NCI-H1930 (cell line): Measurements from ENCODE around the gene COA1.
"Not testable (repeated sequence)": the region's sequence is repeated elsewhere in the genome, so short reads cannot be mapped to it uniquely, and the experiment has no call there.

Source experiments
- DNase-seq, 2 experiments: peaks; one replicate each; lab custom pipeline; 2025; lab: John Stamatoyannopoulos, UW

COA1 gene

DNA sequence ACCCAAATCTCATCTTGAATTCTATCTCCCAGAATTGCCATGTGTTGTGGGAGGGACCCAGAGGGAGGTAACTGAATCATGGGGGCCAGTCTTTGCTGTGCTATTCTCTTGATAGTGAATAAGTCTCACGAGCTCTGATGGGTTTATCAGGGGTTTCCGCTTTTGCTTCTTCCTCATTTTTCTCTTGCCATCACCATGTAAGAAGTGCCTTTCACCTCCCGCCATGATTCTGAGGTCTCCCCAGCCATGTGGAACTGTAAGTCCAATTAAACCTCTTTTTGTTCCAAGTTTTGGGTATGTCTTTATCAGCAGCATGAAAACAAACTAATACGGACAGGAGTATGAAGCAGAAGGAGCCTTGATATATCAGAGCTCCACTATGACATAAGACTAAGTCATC lies 41.5 kb downstream of the COA1 start:
- not testable (repeated sequence) for DNase-seq

DNA sequence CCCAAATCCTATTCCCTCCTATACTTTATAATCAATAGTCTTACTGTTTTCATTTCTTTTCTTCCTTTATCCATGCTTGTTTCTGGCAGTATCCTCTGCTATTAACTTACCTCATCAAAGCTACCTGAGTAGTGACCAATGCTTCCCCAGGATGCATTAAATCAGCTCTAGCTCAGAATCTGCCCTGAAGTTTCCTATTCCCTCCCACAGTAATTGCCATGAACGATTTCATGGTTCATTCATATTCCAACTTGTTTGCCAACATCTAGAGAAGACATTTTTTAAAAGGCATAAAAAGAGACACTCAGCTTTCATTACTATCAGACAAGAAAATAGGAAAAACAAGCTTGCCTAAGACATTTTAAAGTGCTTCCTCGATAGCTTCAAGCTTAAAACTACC lies 42.3 kb downstream of the COA1 start:
- DNase-seq = no peak

DNA sequence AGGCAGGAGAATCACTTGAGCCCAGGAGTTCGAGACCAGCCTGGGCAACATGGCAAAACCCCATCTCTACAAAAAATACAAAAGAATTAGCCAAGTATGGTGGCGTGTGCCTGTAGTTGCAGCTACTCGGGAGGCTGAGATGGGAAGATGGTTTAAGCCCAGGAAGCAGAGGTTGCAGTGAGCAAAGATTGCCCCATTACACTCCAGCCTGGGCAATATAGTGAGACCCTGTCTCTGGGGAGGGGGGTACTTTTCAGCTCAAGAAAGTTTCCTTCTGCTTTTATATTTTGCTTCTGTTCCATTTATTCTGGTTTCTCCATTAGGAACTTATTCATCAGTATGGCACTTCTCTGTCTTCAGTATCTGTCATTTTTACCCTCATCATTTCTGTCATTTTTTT lies 48.6 kb downstream of the COA1 start:
- DNase-seq = no peak

DNA sequence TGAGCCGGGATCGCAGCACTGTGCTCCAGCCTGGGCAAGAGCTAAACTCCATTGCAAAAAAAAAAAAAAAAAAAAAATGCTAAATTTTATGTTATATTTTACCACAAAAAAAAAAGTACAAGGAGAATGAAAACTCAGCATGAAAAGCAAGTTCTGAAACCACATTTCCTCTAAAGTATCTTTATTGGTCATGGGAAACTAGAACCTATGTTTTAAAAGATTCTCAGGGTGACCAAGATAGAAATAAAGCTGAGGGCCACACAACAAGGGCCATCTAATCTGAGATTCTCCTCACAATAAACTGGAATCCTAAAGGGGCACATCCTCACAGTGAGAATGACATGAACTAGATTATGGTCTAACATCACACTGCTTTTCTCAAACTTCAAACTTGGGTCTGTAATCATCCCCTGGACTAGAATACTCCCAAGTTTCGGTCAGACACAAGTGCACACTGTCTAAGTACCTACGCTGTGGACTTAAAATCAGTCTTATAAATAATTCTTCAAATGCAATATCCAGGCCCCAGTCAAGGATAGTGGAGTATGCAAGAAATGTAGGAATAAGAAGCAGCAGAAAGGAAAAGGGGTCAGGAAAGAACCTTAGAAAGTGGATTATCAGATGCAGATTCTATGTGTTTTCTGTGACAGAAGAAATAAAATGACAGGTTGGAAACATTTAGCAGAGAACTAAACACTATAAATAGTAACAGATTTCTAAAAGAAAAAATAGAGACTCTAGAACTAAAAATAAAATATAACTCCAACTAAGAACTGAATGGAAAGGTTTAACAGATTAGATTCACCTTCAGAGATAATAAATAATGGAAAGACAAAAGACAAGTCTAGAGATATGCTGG lies 49.9 kb downstream of the COA1 start:
- no peak for DNase-seq

DNA sequence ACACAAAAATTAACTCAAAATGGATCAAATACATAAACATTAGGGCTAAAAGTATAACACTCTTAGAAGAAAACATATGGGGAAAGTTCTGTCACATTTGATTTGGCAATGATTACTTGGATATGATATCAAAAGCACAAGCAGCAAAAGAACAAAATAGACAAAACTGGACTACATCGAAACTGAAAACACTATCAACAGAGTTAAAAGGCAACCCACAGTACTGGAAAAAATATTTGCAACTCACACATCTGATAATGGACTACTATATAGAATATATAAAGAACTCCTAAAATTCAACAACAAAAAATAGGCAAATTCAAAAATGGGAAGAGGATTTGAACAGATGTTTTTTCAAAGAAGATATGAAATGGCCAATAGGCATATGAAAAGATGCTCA lies 51.0 kb downstream of the COA1 start:
- no peak for DNase-seq

DNA sequence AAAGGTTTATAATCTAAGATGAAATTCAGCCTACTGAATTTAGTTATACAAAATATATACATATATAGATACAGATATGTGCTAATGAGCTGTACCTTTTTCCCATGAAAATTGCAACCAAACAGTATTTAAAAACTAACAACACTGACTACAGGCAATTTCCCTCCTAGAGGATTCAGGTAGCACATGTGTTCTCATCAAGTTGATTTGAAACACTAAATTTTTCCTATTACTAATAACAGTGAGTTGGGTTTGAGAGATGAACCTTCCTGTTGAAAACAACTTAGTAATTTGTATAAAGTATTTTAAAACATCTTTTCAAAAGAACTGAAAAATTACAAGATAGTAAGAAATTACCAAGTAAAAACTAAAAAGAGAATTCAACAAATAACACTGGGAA lies 51.5 kb downstream of the COA1 start:
- no peak for DNase-seq

DNA sequence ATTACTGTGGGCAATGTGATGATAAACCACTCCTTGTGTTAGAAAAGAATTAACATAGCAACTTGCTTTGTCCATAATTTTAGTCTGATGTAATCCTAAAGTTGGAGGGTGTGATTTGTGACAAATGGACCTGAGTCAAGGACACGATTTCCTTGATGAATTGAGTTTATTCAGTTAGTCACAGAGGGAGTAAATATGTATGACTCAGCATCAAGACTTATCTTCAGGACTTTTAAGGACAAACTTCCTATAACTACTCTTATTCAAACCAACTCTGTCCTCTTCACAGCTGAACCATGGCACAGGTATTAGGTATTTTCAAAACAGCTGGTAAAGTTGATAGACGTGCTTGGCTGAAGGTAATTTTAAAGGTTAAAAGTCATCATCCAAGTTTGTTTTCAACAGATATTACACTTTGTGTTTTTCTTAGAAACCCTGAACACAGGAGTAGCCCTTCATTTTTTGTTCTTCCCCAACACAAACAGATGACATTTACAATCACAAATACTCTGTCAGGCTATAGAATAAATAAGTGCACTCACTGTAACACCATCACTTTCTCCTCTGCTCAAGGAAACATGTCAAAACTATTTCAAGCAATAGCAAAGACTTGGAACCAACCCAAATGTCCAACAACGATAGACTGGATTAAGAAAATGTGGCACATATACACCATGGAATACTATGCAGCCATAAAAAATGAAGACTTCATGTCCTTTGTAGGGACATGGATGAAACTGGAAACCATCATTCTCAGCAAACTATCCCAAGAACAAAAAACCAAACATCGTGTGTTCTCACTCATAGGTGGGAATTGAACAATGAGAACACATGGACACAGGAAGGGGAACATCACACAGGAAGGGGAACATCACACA lies 54.5 kb downstream of the COA1 start:
- DNase-seq = no peak

DNA sequence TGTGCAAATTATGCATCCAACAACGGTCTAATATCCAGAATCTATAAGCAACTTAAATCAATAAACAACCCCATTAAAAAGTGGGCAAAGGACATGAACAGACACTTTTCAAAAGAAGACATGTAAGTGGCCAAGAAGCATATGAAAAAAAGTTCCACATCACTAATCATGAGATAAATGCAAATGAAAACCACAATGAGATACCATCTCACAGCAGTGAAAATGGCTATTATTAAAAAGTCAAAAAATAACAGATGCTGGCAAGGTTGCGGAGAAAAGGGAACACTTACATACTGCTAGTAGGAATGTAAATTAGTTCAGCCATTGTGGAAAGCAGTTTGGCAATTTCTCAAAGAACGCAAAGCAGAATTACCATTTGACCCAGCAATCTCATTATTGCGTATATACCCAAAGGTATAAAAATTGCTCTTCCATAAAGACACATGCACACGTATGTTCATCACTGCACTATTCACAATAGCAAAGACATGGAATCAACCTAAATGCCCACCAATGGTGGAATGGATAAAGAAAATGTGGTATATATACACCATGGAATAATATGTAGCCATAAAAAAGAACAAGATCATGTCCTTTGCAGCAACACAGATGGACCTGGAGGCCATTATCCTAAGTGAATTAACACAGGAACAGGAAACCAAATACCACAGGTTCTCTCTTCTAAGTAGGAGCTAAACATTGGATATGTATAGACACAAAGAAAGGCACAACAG lies 55.9 kb downstream of the COA1 start:
- not testable (repeated sequence) for DNase-seq

DNA sequence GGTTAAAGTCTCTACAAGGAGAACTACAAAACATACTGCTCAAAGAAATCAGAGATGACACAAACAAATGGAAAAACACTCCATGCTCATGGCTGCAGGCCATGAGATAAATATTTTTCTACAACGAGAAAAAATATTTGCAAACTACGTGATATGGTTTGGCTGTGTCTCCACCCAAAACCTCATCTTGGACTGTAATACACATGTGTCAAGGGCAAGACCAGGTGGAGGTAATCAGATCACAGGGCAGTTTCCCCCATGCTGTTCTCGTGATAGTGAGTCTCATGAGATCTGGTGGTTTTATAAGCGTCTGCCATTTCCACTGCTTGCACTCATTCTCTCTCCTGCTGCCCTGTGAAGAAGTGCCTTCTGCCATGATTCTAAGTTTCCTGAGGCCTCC lies 57.8 kb downstream of the COA1 start:
- DNase-seq = no peak

DNA sequence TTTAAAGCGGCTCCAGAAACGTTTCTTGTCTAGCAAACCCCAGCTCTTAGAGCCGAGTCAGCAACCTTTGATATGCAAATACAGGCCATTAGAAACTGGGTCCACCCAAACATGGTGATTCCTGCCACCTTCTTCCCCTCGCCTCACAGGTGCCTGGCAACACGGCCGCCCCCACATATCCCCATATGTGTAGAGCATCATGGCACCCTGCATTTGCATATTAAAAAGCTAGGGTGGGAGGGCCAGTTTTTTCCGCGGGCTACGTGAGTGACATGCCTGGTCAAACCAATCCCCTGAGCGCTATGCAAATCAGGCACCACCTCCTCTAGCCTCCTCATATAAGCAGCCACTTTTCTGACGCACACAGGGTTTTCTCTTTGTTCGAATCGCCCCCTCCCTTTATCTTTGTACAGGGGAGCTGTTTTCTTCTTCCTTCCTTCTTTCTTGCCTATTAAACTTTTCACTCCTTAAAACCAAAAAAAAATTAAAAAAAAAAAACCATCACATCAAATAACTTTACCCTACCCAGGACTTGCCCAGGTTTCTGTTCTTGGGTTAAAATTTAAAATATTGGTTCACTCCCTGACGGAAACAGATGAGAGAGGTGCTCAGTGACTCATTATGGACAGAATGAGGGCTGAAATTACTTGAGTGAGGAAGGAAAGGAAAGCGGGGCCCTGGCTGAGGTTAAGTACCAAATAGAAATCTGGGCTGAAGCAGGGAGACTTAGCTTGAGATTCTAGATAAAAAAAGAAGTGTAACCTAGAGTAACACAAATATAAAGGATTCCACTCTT lies 59.8 kb downstream of the COA1 start:
- DNase-seq = no peak

DNA sequence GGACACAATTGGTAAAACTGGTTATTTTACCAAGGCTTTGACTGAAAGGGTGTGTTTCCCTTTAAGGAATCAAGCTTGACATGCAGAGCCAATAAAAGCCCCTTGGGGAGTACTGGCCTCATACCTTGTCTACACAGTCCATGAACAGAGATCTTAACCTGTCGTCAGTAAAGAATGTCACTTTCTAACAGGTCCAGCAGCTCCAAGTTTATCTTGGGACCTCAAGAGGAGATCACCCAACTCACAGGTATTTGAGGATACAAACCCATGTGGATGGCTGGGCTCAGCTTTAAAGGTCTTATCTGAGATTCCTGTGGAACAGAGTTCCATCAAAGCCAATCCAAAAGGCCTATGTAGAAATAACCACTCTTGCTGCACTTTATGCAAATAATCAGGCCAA lies 61.3 kb downstream of the COA1 start:
- no peak for DNase-seq

DNA sequence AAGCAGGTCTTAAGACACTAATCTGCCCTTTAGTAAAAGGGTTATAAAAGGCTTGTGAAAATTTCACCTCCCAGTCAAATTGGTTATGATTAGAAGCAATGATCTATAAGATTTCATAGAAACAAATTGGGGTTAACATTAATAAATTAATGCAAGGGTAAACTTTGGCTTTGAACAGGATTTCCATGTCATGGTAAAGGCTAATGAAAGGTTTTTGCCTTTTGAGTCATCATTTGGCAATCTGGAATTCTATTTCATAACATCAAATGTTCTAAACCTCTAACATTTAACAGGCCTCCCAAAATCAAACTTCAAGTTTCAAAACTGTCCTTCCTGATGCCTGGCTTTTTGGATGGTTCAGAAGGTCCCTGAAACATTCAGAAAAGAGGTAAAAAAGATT lies 62.4 kb downstream of the COA1 start:
- no peak for DNase-seq

DNA sequence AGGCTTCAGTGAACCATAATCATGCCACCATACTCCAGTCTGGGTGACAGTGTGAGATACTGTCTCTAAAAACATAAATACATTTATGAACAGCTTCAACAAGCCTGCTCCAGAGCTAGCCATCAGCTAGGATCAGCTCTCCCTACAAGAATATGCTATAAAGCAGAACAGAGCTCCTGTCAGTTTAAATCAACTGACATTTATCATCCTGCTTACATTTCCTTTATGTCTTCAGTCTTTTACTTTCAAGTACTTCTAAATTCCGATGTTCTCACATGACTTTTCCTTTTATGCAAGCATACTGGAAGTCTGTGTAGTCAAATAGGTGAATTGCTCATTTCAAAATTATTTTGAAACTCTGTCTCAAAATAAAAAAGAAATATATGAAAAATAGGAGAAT lies 64.6 kb downstream of the COA1 start:
- DNase-seq = no peak

DNA sequence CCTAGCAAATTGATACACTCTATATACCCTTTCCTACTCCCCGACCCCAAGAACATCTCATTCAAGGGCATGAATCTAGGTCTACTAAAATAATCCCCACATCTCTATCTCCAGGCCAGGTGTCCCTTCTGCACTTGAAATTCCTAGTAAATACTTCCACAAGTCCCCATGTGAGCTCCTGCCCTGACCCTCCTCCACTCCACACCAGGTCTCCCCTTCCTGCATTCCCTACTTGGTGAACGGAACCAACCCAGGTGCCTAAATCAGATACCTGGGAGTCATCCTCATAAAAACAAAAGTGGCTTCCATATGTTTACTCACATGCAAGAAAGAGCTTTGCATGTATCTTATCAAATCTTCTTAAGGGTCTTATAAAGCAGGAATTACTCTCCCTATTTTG lies 69.2 kb downstream of the COA1 start:
- DNase-seq = no peak

DNA sequence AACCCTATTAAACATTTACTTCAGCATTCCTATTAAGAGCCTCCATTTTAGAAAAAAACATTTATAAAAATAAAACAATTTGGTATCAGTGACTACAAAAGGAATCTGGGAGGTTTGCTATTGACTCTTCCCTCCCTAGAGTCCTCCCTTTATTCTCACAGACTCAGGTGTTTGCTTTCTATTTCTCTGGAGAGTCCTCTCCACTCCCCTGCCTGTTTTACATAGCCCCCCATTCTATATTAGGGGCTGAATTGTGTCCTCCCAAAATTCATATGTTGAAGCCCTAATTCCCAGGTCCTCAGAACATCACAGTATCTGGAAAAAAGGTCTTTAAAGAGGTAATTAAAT lies 69.8 kb downstream of the COA1 start:
- DNase-seq = peak in 1 of 2 experiments; percentile 6

DNA sequence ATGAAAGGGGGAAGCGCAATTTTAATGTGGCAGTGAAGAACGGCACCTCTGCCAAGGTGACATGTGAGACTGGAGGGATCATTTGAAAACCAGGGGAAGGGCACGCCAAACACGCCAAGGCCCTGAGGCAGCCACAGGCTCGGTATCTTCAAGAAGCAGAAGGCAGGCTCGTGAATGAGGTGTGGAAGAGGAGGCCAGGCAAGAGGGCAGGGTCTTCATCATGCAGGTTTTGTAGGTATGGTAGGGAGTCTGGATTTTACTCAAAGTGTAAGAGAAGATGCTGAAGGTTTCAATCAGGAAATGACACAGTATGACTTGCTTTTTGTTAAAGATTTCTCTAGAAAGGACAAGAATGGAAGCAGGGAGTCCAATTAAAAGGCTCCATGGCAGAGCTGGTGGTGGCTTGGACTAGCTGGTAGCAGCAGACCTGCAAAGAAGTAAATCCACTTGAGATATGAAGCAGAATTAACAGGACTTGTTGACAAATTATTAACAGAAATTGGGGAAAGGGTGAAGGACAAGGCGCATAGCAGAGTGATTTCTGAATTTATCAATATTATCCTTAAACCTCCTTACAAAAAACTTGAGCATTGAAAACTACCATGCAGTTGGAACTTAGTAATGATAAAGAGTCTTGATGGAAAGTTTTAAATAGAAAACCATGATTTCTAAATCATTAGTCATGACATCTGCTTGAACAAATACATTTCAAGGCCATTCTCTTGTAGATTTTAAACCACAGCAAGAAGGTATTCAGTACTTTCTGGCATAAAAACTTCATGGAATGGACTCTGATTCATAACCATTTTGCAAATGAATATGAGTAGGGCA lies 70.4 kb downstream of the COA1 start:
- DNase-seq = no peak

DNA sequence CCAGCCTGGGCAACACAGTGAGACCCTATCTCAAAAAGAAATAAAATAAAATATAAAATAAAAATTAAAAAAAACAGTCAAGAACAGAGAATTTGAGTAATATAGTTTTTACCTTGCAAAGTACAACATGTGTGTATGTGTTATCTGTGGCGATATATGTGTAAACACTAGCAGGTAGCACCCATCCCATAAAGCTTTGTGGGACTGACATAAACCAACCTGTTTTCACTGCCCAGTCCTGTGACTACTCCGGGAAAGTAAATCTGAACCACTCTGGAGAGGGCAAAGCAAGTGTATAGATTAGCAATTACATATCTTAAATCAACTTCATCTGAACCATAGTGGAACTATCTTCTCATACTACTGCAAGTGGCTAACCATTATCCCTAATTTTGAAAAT lies 72.3 kb downstream of the COA1 start:
- DNase-seq = no peak

DNA sequence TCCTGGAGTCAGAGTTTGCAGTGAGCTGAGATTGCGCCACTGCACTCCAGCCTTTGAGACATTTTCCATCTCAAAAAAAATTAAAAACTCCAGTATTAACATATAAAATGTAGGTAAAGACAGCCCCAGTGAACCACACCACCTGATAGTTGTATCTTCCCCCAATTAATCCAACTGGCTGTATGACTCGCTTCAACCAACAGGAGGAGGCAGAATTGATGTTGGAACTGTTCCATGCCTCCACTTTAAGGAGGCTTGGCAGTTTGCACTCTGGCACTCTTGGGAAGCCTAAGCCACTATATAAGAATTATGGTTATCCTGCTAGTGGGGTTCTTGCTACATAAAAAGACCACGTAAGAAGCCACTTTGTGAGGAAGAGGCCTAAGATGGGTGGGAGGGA lies 73.7 kb downstream of the COA1 start:
- DNase-seq = no peak

DNA sequence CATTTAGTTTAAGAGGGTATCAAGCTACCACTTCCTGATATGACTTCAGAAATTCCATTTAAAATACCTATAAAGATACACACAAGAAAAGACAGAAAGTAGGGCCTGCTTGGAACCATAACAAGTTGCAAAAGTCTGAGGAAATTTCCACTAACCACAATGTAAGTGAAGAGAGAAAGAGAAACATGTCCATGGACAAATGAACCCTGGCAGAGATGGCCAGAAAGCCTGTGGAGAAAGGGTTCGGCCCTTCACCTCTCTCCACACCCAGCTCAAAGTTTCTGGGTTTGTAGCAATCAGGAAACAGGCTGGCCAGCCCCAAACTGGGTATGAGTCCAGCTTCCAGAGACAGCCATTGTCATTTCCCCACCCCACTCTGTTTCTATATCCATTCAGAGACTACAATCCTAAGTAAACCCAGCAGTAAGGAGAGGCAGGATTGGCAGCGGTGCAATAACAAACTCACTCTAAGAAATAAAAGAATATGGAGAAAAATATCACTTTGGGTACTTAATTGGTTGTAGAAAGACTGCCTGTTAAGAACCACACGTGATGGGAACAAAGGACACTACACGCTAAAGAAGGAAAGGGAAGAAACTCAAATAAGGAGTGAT lies 75.3 kb downstream of the COA1 start:
- DNase-seq = no peak

DNA sequence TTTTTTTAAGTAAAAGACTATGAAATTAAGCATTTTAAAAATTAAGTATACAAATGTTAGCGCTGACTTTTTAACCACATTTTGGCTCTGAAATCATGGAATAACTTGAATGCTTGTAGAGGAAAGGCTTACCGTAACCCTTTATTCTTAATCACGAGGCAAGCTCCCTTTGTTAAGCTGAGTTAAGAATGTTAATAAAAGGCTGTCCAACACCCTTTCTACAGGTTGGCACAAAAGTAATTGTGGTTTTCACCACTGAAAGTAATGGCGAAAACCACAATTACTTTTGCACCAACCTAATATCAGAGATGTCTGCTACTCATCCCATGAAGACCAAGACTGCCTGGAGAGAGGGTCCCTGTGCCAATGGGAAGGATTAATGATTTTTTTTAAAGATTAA lies 75.9 kb downstream of the COA1 start:
- DNase-seq = no peak

DNA sequence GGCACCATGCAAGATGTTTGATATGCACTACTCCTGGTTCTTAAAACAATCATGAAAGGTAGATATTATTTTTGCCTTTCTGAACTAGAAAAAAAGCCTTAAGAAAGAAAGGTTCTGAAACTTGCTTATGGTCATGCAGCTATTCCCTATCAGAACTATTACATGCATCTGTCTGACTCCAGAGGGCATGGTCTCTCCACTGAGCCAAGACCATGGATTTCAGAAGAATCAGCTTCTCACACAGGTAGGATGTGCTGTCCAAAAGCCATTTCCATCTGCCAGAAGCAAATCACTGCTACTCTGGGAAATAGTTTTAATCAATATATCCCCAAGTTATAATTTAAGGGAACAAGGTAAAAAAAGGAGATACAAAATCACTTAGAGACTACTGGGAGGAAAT lies 77.0 kb downstream of the COA1 start:
- DNase-seq = no peak
